ENCODE results near the gene ROS1. TPM values are rescaled to one million over a fixed set of nuclear protein-coding genes. Genes with fewer than 3 reads are reported as not detected.

ROS1 gene
- total and polyA plus RNA-seq, 2 donors (not counting 1 experiment from before 2014, with no cell fraction given) = not detected

- Histone ChIP-seq H3K36me3 (replicated peaks in 1 of 2; ENCODE audit: control extremely low read depth in 1 of 2, control insufficient read depth in 1 of 2, extremely low read depth in 1 of 2, insufficient read depth in 2 of 2, low read length in 1 of 2) (no peaks in the 10 kb centered on the region), H2AFZ (ENCODE audit: insufficient read depth, low read depth, low read length, poor library complexity, severe bottlenecking) (no peak overlapping the region), H3K79me2 (ENCODE audit: control insufficient read depth, insufficient read depth, low read length) (no peaks in the 10 kb centered on the region), H3K9ac (ENCODE audit: low read length) (no peak overlapping the region), H3K27me3 (replicated peaks in 1 of 4; ENCODE audit: control extremely low read depth in 1 of 4, control insufficient read depth in 3 of 4, insufficient read depth in 4 of 4, low read length in 3 of 4) (no peaks in the 10 kb centered on the region), H4K20me1 (ENCODE audit: control insufficient read depth, insufficient read depth, low read length, poor library complexity, severe bottlenecking) (no peaks in the 10 kb centered on the region), H3K4me3 (ENCODE audit: control extremely low read depth in 1 of 5, extremely low read depth in 1 of 5, insufficient read depth in 1 of 5, low read depth in 2 of 5, low read length in 4 of 5) (no peak overlapping the region), H3K27ac (ENCODE audit: low read length in 2 of 2) (no peak overlapping the region), H3K4me1 (ENCODE audit: control insufficient read depth in 2 of 2, insufficient read depth in 2 of 2, low read length in 2 of 2) (no peaks in the 10 kb centered on the region), H3K9me3 (ENCODE audit: control extremely low read depth in 1 of 3, control insufficient read depth in 2 of 3, insufficient read depth in 1 of 3, low read length in 2 of 3) (peaks cover 0 to 9% (median 0%) of the 10 kb centered on the region in 3 donors), H3K4me2 (replicated peaks; ENCODE audit: low read depth, low read length, poor library complexity, severe bottlenecking) (no peak overlapping the region)
- no peak for ATAC-seq (ENCODE audit: low read depth)
- TF ChIP-seq EZH2 (IDR thresholded peaks at IDR 0.05; ENCODE audit: borderline replicate concordance, insufficient read depth, low read depth, low read length, poor library complexity, severe bottlenecking) = no peak
- no peak for TF ChIP-seq CTCF (IDR thresholded peaks at IDR 0.05)
- WGBS (ENCODE audit: insufficient coverage) = 96% methylated on average over 7 of the region's 7 CpGs
- intact Hi-C loops (cut with micrococcal nuclease) = no loop called here
- peaks cover 28% of the 10 kb centered on the region for H3K27me3 Mint-ChIP-seq
- H3K27ac Mint-ChIP-seq = no peak overlapping the region
- CTCF ChIA-PET = no interaction called here
- POLR2A ChIA-PET = no interaction called here
- H3K9me3 Mint-ChIP-seq (ENCODE audit: insufficient read depth) = no peaks in the 10 kb centered on the region
- no peaks in the 10 kb centered on the region for H3K4me1 Mint-ChIP-seq
- DNase-seq = no peak
- H3K4me3 Mint-ChIP-seq = no peak overlapping the region
Measured at GRCh38 chr6:117329926-117330325, 95.8 kb downstream of the ROS1 start.

DNA sequence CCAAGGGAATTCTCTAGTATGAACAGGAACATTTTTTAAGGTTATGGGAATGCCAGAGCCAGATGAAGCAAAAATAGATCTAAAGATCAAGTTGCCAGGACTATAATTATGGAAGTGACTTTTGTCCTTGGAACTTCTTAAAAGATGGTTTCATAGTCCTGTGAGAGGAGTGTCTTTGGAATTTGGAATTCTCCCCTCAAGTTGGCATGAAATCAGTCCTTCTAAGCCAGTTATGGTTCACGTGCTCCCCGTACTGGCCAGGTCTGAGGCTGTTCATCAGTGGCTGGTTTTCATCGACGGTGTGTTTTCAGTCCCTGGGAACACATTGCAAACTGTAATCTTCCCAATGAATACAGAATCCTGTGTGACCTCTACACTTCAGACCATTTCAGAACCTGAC, 97.2 kb downstream of the ROS1 start:
- ChIA-PET CTCF (no interaction called here), POLR2A (no interaction called here)
- Mint-ChIP-seq H3K27ac (no peak overlapping the region), H3K4me1 (no peaks in the 10 kb centered on the region), H3K27me3 (peaks cover 28% of the 10 kb centered on the region), H3K9me3 (ENCODE audit: insufficient read depth) (no peaks in the 10 kb centered on the region), H3K4me3 (no peak overlapping the region)
- ATAC-seq (ENCODE audit: low read depth) (no peak), DNase-seq (no peak)
- no peak overlapping the region for H3K4me2 ChIP-seq (replicated peaks; ENCODE audit: low read depth, low read length, poor library complexity, severe bottlenecking)
- H2AFZ ChIP-seq (ENCODE audit: insufficient read depth, low read depth, low read length, poor library complexity, severe bottlenecking) = no peak overlapping the region
- H3K4me1 ChIP-seq (ENCODE audit: control insufficient read depth in 2 of 2, insufficient read depth in 2 of 2, low read length in 2 of 2) = no peaks in the 10 kb centered on the region
- H3K9me3 ChIP-seq (ENCODE audit: control extremely low read depth in 1 of 3, control insufficient read depth in 2 of 3, insufficient read depth in 1 of 3, low read length in 2 of 3) = peaks cover 0 to 9% (median 0%) of the 10 kb centered on the region in 3 donors
- no peak overlapping the region for H3K27ac ChIP-seq (ENCODE audit: low read length in 2 of 2)
- no peak overlapping the region for H3K4me3 ChIP-seq (ENCODE audit: control extremely low read depth in 1 of 5, extremely low read depth in 1 of 5, insufficient read depth in 1 of 5, low read depth in 2 of 5, low read length in 4 of 5)
- H3K9ac ChIP-seq (ENCODE audit: low read length) = no peak overlapping the region
- H3K27me3 ChIP-seq (replicated peaks in 1 of 4; ENCODE audit: control extremely low read depth in 1 of 4, control insufficient read depth in 3 of 4, insufficient read depth in 4 of 4, low read length in 3 of 4) = no peaks in the 10 kb centered on the region
- no peaks in the 10 kb centered on the region for H3K36me3 ChIP-seq (replicated peaks in 1 of 2; ENCODE audit: control extremely low read depth in 1 of 2, control insufficient read depth in 1 of 2, extremely low read depth in 1 of 2, insufficient read depth in 2 of 2, low read length in 1 of 2)
- H3K79me2 ChIP-seq (ENCODE audit: control insufficient read depth, insufficient read depth, low read length) = no peaks in the 10 kb centered on the region
- WGBS (ENCODE audit: insufficient coverage) = 86% methylated on average over 4 of the region's 4 CpGs
- intact Hi-C loops (cut with micrococcal nuclease) = no loop called here
- TF ChIP-seq EZH2 (IDR thresholded peaks at IDR 0.05; ENCODE audit: borderline replicate concordance, insufficient read depth, low read depth, low read length, poor library complexity, severe bottlenecking) = no peak
- TF ChIP-seq CTCF (IDR thresholded peaks at IDR 0.05) = no peak
- H4K20me1 ChIP-seq (ENCODE audit: control insufficient read depth, insufficient read depth, low read length, poor library complexity, severe bottlenecking) = no peaks in the 10 kb centered on the region

Data from B cell (primary cell).